SK-N-MC (cell line): ENCODE results near the gene MRPL42.

Source experiments
- DNase-seq: peaks from one replicate; pipeline ENCODE4 v3.0.0-alpha.2; 2011; ENCODE audit warnings: low read depth, low spot score
- H3K27ac ChIP-seq: fragments of 200-600 bp; sonication (generic); 2 replicates; pipeline ENCODE4 v1.5.1; 2016; ENCODE audit warnings: mixed run types
- H3K36me3 ChIP-seq: fragments of 200-600 bp; sonication (generic); 2 replicates; pipeline ENCODE4 v1.6.1; 2017; ENCODE audit warnings: antibody characterized with exemption, low read length, mixed read lengths; ENCODE audit not compliant: insufficient read depth
- H3K4me3 ChIP-seq: fragments of 200-600 bp; sonication (generic); 2 replicates; pipeline ENCODE4 v1.5.1; 2016
- H3K9ac ChIP-seq: fragments of 200-600 bp; sonication (generic); 2 replicates; pipeline ENCODE4 v1.8.0; 2017; ENCODE audit warnings: mixed run types, mixed read lengths; ENCODE audit not compliant: insufficient read length
- H3K9me3 ChIP-seq: fragments of 200-600 bp; sonication (generic); 2 replicates; pipeline ENCODE4 v1.6.1; 2017; ENCODE audit warnings: low read depth, mild to moderate bottlenecking, antibody characterized with exemption, low read length, moderate library complexity, mixed read lengths
- EZH2 ChIP-seq: fragments of 200-600 bp; sonication (generic); IDR thresholded peaks from one replicate; pipeline ENCODE4 v1.6.1; 2017; ENCODE audit warnings: antibody characterized with exemption
- FOXP2 ChIP-seq: optimal IDR thresholded peaks from 2 replicates; pipeline ENCODE3; 2011; ENCODE audit warnings: mild to moderate bottlenecking, moderate library complexity; ENCODE audit not compliant: insufficient read depth; ENCODE audit errors: extremely low read length, control extremely low read depth
- POLR2AphosphoS5 ChIP-seq: IDR thresholded peaks from 2 replicates; pipeline ENCODE4 v1.6.1; 2012; ENCODE audit warnings: mild to moderate bottlenecking, low read depth, low read length, borderline replicate concordance

MRPL42 gene

GRCh38 chr12:93563807-93564538, 96.7 kb downstream of the MRPL42 start:
- H3K36me3 ChIP-seq = no peaks in the 10 kb centered on the region
- H3K9ac ChIP-seq = no peak overlapping the region
- DNase-seq = no peak
- no peaks in the 10 kb centered on the region for H3K9me3 ChIP-seq
- no peak overlapping the region for H3K4me3 ChIP-seq
- TF ChIP-seq EZH2 = no peak
- TF ChIP-seq POLR2AphosphoS5 = no peak
- TF ChIP-seq FOXP2 = no peak
- no peak overlapping the region for H3K27ac ChIP-seq

GRCh38 chr12:93565760-93566159, 98.4 kb downstream of the MRPL42 start:
- TF ChIP-seq POLR2AphosphoS5 (no peak), EZH2 (no peak), FOXP2 (no peak)
- Histone ChIP-seq H3K36me3 (no peaks in the 10 kb centered on the region), H3K9me3 (no peaks in the 10 kb centered on the region), H3K27ac (no peak overlapping the region), H3K4me3 (no peak overlapping the region), H3K9ac (no peak overlapping the region)
- DNase-seq = no peak
